Measurements from ENCODE around the gene MDH2.

DNA sequence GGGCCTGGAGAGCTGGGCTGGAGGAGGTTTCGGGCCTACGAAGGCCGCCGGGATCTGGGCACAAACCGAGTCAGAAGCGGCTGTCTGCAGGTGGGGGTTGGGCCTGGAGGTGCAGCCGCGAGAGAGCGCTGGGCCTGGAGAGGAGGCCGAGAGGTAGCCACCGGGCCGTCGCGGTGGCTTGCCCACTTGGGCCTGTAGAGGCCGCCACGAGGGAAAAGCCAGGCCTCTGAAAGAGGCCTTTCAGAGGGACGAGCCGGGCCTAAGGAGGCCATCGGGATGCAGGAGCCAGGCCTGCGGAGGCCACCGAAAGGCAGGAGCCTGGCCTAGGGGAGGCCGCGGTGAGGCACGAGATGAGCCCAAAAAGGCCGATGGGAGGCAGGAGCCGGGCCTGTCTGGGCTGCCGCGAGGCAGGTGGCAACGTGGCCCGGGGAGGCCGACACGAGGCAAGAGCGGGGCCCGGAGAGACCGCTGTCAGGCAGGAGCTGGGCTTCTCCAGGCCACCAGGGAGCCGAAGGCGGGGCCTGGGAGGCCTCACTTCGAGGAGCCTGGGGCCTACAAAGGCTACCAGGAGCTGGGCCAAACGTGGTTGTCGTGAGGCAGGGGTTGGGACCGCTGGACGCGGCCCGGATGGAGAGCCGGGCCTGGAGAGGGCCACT is 25.6 kb downstream of the MDH2 start:
- TF ChIP-seq, protein P1, sequence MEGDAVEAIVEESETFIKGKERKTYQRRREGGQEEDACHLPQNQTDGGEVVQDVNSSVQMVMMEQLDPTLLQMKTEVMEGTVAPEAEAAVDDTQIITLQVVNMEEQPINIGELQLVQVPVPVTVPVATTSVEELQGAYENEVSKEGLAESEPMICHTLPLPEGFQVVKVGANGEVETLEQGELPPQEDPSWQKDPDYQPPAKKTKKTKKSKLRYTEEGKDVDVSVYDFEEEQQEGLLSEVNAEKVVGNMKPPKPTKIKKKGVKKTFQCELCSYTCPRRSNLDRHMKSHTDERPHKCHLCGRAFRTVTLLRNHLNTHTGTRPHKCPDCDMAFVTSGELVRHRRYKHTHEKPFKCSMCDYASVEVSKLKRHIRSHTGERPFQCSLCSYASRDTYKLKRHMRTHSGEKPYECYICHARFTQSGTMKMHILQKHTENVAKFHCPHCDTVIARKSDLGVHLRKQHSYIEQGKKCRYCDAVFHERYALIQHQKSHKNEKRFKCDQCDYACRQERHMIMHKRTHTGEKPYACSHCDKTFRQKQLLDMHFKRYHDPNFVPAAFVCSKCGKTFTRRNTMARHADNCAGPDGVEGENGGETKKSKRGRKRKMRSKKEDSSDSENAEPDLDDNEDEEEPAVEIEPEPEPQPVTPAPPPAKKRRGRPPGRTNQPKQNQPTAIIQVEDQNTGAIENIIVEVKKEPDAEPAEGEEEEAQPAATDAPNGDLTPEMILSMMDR (IDR thresholded peaks at IDR 0.05; ENCODE audit: poor library complexity): no peak
- TF ChIP-seq EZH2 (IDR thresholded peaks at IDR 0.05; ENCODE audit: borderline replicate concordance): no peak

Measured in hepatocyte (in vitro differentiated cells).